ENCODE data around the gene ACD. TPM values are rescaled to one million over a fixed set of nuclear protein-coding genes. Genes with fewer than 3 reads are reported as not detected.

Gene ACD
- total RNA-seq, 1 donor from 2014 or later: 16.6 TPM

DNA sequence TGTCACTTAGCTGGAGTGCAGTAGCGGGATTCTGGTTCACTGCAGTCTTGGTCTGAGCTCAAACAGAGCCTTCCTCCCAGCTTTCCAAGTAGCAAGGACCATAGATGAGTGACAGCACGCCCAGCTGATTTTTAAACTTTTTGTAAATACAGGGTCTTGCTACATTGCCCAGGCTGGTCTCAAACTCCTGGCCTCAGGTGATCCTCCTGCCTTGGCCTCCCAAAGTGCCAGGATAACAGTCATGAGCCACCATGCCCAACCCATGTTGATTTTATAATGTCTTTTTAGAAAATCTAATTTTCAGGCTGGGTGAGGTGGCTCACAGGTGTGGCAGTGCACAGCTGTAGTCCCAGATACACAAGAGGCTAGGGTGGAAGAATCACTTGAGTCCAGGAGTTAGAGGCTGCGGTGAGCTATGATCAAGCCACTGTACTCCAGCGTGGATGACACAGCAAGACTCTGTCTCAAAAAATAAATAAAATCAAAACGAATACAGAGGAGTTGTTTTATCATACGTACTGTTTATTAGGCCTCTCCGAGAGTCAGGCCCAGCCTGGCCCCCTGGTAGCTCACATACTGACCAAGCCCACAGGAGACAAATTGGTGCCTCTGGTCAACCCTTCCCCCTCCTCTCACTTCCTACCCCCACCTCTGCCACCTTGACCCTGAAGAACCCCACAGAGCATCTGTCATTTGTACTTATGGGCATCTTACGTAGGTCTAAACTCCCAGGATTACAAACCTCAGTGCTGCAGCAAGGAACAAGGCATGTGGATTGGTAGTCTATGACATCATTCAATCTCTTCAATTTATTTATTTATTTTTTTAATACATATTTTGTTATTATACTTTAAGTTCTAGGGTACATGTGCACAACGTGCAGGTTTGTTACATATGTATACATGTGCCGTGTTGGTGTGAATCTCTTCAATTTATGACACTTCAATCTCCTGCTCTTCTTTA, 20.2 kb upstream of the ACD start:
- Histone ChIP-seq H3K27ac (no peak overlapping the region), H3K36me3 (peaks cover 40% of the 10 kb centered on the region), H3K4me1 (peaks cover 36% of the 10 kb centered on the region), H3K4me3 (no peak overlapping the region), H3K9me3 (no peaks in the 10 kb centered on the region), H3K27me3 (ENCODE audit: low read depth) (no peaks in the 10 kb centered on the region)
- no peak for DNase-seq
- TF ChIP-seq, protein P1, sequence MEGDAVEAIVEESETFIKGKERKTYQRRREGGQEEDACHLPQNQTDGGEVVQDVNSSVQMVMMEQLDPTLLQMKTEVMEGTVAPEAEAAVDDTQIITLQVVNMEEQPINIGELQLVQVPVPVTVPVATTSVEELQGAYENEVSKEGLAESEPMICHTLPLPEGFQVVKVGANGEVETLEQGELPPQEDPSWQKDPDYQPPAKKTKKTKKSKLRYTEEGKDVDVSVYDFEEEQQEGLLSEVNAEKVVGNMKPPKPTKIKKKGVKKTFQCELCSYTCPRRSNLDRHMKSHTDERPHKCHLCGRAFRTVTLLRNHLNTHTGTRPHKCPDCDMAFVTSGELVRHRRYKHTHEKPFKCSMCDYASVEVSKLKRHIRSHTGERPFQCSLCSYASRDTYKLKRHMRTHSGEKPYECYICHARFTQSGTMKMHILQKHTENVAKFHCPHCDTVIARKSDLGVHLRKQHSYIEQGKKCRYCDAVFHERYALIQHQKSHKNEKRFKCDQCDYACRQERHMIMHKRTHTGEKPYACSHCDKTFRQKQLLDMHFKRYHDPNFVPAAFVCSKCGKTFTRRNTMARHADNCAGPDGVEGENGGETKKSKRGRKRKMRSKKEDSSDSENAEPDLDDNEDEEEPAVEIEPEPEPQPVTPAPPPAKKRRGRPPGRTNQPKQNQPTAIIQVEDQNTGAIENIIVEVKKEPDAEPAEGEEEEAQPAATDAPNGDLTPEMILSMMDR (IDR thresholded peaks at IDR 0.05): no peak
- no peak for ATAC-seq
- intact Hi-C loops (cut with DNase I): no loop called here

DNA sequence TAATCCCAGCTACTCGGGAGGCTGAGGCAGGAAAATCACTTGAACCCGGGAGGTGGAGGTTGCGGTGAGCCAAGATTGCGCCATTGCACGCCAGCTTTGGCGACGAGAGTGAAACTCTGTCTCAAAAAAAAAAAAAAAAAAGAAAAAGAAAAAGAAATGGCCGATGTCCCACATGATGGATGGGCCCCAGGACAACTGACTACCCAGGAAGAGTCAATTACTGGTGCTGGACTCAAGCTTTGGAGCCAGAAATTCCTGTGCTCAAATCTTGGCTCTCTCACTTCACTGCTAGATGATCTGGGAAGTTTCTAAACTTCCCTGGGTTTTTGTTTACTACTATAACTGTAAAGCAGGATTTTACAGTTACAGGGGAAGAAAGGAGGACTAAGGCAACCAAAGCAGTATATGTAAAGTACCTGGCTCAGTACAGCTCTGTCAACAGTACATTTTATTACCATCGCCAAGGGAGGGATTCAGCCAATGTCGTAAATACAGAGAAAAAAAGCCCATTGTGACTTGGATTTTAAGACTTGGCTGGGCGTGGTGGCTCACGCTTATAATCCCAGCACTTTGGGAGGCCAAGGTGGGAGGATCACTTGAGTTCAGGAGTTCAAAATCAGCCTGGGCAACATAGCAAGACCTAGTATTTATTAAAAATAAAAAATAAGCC, 18.4 kb upstream of the ACD start:
- ATAC-seq: no peak

GRCh38 chr16:67677712-67678111, 17.7 kb upstream of the ACD start:
- H3K4me3 ChIP-seq: no peak overlapping the region
- intact Hi-C loops (cut with DNase I): no loop called here
- no peaks in the 10 kb centered on the region for H3K9me3 ChIP-seq
- TF ChIP-seq, protein P1 (IDR thresholded peaks at IDR 0.05): no peak
- ATAC-seq (no peak), DNase-seq (no peak)
- no peak overlapping the region for H3K27ac ChIP-seq
- H3K36me3 ChIP-seq: peaks cover 15% of the 10 kb centered on the region
- peaks cover 47% of the 10 kb centered on the region for H3K4me1 ChIP-seq
- H3K27me3 ChIP-seq (ENCODE audit: low read depth): no peaks in the 10 kb centered on the region

More for the DNA sequence above, 18.4 kb upstream of the ACD start:
- H3K9me3 ChIP-seq: no peaks in the 10 kb centered on the region
- peak overlapping the region; percentile 5 for H3K27ac ChIP-seq
- TF ChIP-seq, protein P1 (IDR thresholded peaks at IDR 0.05): no peak
- peaks cover 23% of the 10 kb centered on the region for H3K36me3 ChIP-seq
- intact Hi-C loops (cut with DNase I): no loop called here
- no peak for DNase-seq
- H3K4me1 ChIP-seq: peaks cover 39% of the 10 kb centered on the region
- no peak overlapping the region for H3K4me3 ChIP-seq
- no peaks in the 10 kb centered on the region for H3K27me3 ChIP-seq (ENCODE audit: low read depth)

DNA sequence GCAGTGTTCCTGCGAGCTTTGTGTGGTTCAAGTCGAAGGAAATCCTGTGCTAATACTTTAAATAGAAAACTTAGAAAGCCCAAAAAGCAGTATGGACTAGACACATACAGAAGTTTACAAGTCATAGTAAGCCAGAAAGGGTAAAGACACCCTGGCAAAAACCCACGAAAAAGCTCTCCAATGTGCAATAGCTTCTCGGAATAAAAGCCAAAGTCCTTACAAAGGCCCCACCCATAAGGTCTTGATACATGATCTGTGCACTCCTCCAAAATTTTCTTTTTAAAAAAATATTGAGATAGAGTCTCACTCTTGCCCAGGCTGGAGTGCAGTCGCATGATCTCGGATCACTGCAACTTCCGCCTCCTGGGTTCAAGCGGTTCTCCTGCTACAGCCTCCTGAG, 16.9 kb upstream of the ACD start:
- H3K4me1 ChIP-seq: peaks cover 53% of the 10 kb centered on the region
- H3K9me3 ChIP-seq: no peaks in the 10 kb centered on the region
- intact Hi-C loops (cut with DNase I): no loop called here
- no peaks in the 10 kb centered on the region for H3K27me3 ChIP-seq (ENCODE audit: low read depth)
- peaks cover 8% of the 10 kb centered on the region for H3K36me3 ChIP-seq
- no peak for DNase-seq
- H3K27ac ChIP-seq: no peak overlapping the region
- no peak overlapping the region for H3K4me3 ChIP-seq
- no peak for ATAC-seq
- TF ChIP-seq, protein P1 (IDR thresholded peaks at IDR 0.05): no peak

DNA sequence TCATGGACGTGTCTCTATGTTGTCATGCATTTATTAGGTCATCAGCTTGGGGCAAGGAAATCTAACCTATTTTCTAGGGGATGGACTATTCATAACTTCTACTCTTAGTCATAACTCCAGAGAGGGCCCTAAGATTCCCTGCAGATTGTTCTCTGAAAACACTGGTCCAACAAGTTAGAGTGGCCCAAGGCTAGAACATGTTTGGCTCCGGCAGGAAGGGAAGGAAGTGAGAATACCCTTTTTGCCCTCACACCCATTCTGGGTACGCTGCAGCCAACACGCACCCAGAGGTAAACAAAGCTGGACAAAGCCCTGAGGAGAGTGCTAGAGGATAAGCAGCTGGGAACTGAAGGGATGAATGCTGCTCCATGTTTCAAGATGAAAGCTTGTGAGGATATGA, 16.5 kb upstream of the ACD start:
- H3K9me3 ChIP-seq: no peaks in the 10 kb centered on the region
- H3K27ac ChIP-seq: peak overlapping the region; percentile 8
- intact Hi-C loops (cut with DNase I): no loop called here
- H3K4me1 ChIP-seq: peaks cover 53% of the 10 kb centered on the region
- H3K27me3 ChIP-seq (ENCODE audit: low read depth): no peaks in the 10 kb centered on the region
- peaks cover 7% of the 10 kb centered on the region for H3K36me3 ChIP-seq
- TF ChIP-seq, protein P1 (IDR thresholded peaks at IDR 0.05): no peak
- no peak overlapping the region for H3K4me3 ChIP-seq
- no peak for ATAC-seq
- DNase-seq: no peak

Measured in lower lobe of right lung (tissue), 2 donors.